ENCODE measurements around the gene GRID1.

Gene GRID1

DNA sequence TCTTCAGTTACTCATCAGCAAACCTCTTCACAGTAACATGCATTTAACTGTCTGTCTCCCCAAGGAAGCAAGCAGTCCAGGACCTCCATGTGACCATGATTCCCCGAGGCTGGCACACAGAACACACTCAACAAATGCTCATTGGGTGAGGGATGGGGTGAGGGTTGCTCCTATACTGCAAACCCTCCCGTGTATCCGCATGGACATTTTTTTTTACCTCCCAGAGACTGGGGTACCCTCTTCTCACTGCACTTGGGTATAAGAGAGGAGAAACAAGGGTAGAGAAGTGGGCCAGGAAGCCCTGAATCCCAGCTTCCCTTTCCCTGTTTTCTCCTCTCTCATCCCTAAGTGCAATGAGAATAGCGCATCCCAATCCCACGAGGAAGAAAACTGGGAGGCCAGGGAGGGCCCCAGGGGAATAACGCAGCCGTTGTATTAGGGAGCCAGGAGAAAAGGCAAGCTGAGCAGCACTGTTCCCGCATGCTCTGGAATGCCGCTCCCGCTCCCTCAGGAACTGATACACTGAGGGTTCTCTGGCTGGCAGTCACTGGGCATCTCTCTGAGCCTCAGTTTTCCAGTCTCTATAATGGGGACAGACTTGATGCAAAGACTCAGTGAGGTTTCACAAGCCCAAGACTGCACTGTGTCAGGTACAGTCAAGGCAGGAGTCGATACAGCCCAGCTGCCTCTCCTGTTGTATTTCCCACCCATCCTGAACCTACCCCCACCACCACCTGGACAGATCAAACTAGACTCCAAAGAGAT, 134.6 kb downstream of the GRID1 start:
- TF ChIP-seq, protein P1, sequence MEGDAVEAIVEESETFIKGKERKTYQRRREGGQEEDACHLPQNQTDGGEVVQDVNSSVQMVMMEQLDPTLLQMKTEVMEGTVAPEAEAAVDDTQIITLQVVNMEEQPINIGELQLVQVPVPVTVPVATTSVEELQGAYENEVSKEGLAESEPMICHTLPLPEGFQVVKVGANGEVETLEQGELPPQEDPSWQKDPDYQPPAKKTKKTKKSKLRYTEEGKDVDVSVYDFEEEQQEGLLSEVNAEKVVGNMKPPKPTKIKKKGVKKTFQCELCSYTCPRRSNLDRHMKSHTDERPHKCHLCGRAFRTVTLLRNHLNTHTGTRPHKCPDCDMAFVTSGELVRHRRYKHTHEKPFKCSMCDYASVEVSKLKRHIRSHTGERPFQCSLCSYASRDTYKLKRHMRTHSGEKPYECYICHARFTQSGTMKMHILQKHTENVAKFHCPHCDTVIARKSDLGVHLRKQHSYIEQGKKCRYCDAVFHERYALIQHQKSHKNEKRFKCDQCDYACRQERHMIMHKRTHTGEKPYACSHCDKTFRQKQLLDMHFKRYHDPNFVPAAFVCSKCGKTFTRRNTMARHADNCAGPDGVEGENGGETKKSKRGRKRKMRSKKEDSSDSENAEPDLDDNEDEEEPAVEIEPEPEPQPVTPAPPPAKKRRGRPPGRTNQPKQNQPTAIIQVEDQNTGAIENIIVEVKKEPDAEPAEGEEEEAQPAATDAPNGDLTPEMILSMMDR (IDR thresholded peaks at IDR 0.05; ENCODE audit: insufficient read depth, low read depth, low read length, missing control alignments) = no peak
- no peak for DNase-seq (ENCODE audit: low read depth)

DNA sequence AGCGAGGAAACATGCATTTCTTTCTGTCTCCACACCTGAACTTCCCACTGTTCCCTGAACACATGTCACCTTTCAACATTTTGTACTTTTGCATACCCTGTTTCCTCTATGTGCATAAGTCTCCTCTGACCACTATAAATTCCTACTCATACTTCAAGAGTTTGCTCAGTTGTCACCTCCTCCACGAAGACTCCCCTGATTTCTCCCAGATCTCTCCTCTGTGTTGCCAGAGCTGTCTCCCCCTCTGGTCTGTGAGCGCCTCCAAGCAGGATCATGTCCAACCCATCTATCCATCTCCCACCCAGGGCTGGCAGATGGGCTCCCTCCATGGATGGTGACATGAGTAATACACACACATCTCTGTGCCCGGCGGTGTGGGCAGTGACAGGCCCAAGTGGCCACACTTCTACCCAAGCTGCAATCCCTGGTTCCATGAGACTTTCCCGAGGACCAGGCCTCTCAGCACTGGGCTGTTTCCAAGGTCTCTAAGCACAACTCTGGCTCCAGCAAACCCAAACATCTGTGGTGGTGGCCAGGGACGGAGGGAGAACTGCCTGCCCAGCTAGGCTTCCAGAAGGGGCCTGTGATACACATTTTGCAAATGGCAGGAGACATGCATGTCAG, 135.9 kb downstream of the GRID1 start:
- H3K4me3 ChIP-seq (ENCODE audit: low read length) = no peak overlapping the region
- TF ChIP-seq, protein P1 (IDR thresholded peaks at IDR 0.05; ENCODE audit: insufficient read depth, low read depth, low read length, missing control alignments) = no peak
- DNase-seq (ENCODE audit: low read depth) = no peak

More for the DNA sequence above, 134.6 kb downstream of the GRID1 start:
- no peak overlapping the region for H3K4me3 ChIP-seq (ENCODE audit: low read length)

DNA sequence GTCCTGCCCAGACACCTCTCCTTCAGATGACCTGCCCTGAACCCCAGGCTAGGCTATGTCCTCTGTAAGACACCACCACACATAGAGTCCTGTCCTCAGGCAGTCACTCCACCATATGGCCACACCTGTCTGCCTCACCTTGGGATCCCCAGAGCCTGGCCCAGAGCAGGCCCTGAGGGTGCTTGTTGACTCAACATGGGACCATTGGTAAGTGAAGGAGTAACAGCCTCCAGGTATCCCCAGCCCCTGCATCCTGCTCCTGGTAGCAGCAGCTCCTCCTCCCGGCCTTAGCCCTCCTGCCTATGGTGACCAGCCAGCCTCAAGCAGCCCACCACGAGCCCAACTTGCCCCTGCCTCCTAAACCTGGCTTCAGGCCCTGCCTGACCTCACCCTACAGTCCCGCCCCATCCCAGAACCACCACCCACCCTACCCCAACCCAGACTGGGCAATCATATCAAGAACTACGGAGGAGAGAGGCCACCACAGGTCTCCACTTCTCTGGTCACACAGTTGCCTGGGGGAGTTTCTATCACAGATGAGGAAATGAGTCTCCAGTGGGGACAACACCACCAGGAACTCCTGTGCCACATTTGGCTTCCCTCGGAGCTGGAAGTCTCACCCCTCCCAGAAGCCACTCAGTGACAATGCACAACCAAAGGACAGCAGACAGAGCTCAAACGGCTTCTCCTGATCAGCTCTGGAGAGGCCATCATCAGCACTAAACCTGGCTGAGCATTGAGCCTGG, 136.6 kb downstream of the GRID1 start:
- no peak overlapping the region for H3K4me3 ChIP-seq (ENCODE audit: low read length)
- TF ChIP-seq, protein P1 (IDR thresholded peaks at IDR 0.05; ENCODE audit: insufficient read depth, low read depth, low read length, missing control alignments) = no peak
- DNase-seq (ENCODE audit: low read depth) = no peak

DNA sequence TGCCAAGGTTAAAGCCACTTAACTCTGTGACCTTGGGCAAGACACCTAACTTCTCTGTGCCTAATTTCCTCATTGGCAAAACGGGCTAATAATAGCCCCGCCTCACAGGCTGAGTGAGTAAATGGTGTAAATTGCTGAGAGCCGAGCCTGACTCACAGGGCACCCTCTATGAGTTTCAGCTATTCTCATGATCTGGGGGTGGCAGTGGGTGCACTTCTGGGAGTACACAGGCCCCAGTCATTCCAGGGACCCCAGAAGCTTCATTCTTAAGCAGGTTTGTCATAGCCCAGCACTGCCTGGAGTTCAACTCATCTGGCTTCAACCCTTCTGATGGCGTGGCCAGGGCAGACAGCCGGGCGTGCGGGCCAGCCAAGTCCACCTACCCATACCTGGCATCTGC, 137.2 kb downstream of the GRID1 start:
- peak; percentile 5 for DNase-seq (ENCODE audit: low read depth)
- TF ChIP-seq, protein P1 (IDR thresholded peaks at IDR 0.05; ENCODE audit: insufficient read depth, low read depth, low read length, missing control alignments) = no peak
- no peak overlapping the region for H3K4me3 ChIP-seq (ENCODE audit: low read length)

DNA sequence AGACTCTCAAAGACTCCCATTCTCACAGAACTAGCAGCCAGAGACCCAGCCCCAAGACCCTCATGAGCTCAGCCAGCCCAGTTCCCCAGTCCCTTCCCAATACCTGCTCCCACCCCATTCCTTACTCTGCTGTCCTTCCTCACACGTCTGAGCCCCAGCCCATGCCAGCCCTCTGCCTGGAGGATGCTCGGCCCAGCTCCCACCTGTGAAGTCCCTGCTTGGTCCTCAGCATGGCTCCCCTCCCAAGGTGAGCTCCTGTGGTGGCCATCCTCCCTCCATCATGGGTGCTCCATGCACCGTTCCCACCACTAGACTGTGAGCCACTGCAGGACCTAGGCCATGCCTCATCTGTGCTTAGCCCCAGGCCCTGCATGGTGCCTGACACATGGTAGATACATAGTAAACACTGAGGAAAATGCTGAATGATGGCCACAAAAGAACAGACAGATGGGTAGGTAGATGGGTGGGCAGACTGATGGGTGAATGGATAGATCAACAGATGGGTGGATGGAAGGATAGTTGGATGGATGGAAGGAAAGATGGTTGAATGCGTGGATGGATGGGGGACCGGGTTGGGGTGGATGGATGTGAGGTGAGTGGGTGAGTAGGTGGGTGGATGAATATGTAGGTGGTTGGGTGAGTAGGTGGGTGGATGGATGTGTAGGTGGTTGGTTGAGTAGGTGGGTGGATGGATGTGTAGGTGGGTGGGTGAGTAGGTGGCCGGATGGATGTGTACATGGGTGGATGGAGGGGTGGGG, 138.9 kb downstream of the GRID1 start:
- DNase-seq (ENCODE audit: low read depth) = no peak
- H3K4me3 ChIP-seq (ENCODE audit: low read length) = no peak overlapping the region
- TF ChIP-seq, protein P1 (IDR thresholded peaks at IDR 0.05; ENCODE audit: insufficient read depth, low read depth, low read length, missing control alignments) = no peak

DNA sequence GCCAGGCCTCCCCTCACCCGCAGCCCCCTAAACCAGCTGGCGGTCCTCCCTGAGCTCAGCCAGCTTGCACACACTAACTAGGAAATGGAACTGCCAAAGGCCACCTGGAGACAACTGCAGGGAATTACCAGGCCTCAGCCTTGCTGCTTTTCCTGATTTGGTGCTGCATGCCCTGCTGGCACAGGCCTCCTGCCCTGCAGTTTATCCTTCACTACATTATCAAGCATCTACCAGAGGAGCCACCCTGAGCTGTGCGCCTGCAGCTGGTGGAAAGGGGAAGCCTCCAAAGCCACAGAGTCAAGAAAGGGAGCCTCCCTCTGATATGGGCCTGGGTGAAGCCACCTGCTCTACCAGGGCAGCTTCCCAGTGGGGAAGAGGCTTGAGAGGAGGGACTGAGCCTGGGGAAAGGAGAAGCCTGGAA, 139.8 kb downstream of the GRID1 start:
- no peak for DNase-seq (ENCODE audit: low read depth)
- TF ChIP-seq, protein P1 (IDR thresholded peaks at IDR 0.05; ENCODE audit: insufficient read depth, low read depth, low read length, missing control alignments) = no peak
- H3K4me3 ChIP-seq (ENCODE audit: low read length) = no peak overlapping the region
